Measurements from ENCODE around the gene SSPN.

GRCh38 chr12:26282339-26282940 lies 87.1 kb downstream of the SSPN start:
- no peak for TF ChIP-seq CTCF (conservative IDR thresholded peaks at IDR 0.05)
- no peak for TF ChIP-seq ZFX (IDR thresholded peaks at IDR 0.05)
